Liver (tissue), 9 donors: Measurements from ENCODE around the gene LBH. TPM values are rescaled to one million over a fixed set of nuclear protein-coding genes. Genes with fewer than 3 reads are reported as not detected.

ENCODE experiments used
- DNase-seq: peaks from one replicate; pipeline ENCODE4 v3.0.0-alpha.2; 2017; ENCODE audit warnings: low spot score
- H3K27ac ChIP-seq, 2 donors: one replicate each; pipeline ENCODE4 v1.7.0; 2013; ENCODE audit warnings: inconsistent platforms in 2 of 2, low read length in 2 of 2, control low read depth in 1 of 2, low read depth in 1 of 2, mild to moderate bottlenecking in 1 of 2
- H3K27me3 ChIP-seq, 4 donors: one replicate each; pipeline versions ENCODE4 v1.6.1 to v1.7.0; 2013; ENCODE audit warnings: low read length in 3 of 4, inconsistent platforms in 1 of 4, mild to moderate bottlenecking in 1 of 4, moderate library complexity in 1 of 4; ENCODE audit not compliant: control insufficient read depth in 4 of 4, insufficient read depth in 4 of 4
- H3K36me3 ChIP-seq, 4 donors: one replicate each; pipeline versions ENCODE4 v1.6.1 to v1.7.0; 2013; ENCODE audit warnings: low read length in 3 of 4, mild to moderate bottlenecking in 3 of 4, low read depth in 1 of 4, moderate library complexity in 1 of 4; ENCODE audit not compliant: control insufficient read depth in 4 of 4, insufficient read depth in 3 of 4
- H3K4me1 ChIP-seq, 4 donors: one replicate each; pipeline versions ENCODE4 v1.6.1 to v1.7.0; 2013; ENCODE audit warnings: low read length in 3 of 4, mild to moderate bottlenecking in 3 of 4, moderate library complexity in 1 of 4; ENCODE audit not compliant: control insufficient read depth in 4 of 4, insufficient read depth in 4 of 4
- H3K4me3 ChIP-seq, 3 donors: one replicate each; pipeline versions ENCODE4 v1.6.1 to v1.7.0; 2013; ENCODE audit warnings: low read length in 3 of 3, control low read depth in 1 of 3, low read depth in 1 of 3, mild to moderate bottlenecking in 1 of 3
- H3K9ac ChIP-seq, 2 donors: one replicate each; pipeline ENCODE4 v1.7.0; 2013; ENCODE audit warnings: low read length in 2 of 2, mild to moderate bottlenecking in 2 of 2, moderate library complexity in 2 of 2, control low read depth in 1 of 2, low read depth in 1 of 2
- H3K9me3 ChIP-seq, 4 donors: one replicate each; pipeline versions ENCODE4 v1.6.1 to v1.7.0; 2013; ENCODE audit warnings: low read length in 3 of 4; ENCODE audit not compliant: control insufficient read depth in 4 of 4
- EGR1 ChIP-seq, 2 donors: IDR thresholded peaks; 2 replicates each; pipeline ENCODE4 v1.6.1; 2016 to 2018; ENCODE audit warnings: antibody characterized with exemption in 2 of 2, low read depth in 2 of 2
- GABPA ChIP-seq, 2 donors: IDR thresholded peaks in 1 of 2; conservative IDR thresholded peaks in 1 of 2; 2 replicates each; pipeline ENCODE4 v1.6.1; 2016; ENCODE audit warnings: antibody characterized with exemption in 2 of 2, mild to moderate bottlenecking in 1 of 2, moderate library complexity in 1 of 2
- HNF4A ChIP-seq, 2 donors: conservative IDR thresholded peaks; 2 replicates each; pipeline ENCODE4 v1.6.1; 2016; ENCODE audit warnings: antibody characterized with exemption in 2 of 2, mild to moderate bottlenecking in 2 of 2
- HNF4G ChIP-seq: IDR thresholded peaks from 2 replicates; pipeline ENCODE4 v1.6.1; 2016; ENCODE audit warnings: antibody characterized with exemption
- JUND ChIP-seq, 2 donors: IDR thresholded peaks; 2 replicates each; pipeline ENCODE4 v1.6.1; 2016; ENCODE audit warnings: antibody characterized with exemption in 2 of 2
- NR2F2 ChIP-seq: IDR thresholded peaks from 2 replicates; pipeline ENCODE4 v1.6.1; 2016; ENCODE audit warnings: antibody characterized with exemption
- RAD21 ChIP-seq, 2 donors: IDR thresholded peaks; 2 replicates each; pipeline ENCODE4 v1.6.1; 2016; ENCODE audit warnings: antibody characterized with exemption in 2 of 2, mild to moderate bottlenecking in 2 of 2
- RXRA ChIP-seq, 2 donors: IDR thresholded peaks; 2 replicates each; pipeline ENCODE4 v1.6.1; 2017 to 2018; ENCODE audit warnings: antibody characterized with exemption in 2 of 2, mild to moderate bottlenecking in 1 of 2
- SP1 ChIP-seq: IDR thresholded peaks from 2 replicates; pipeline ENCODE4 v1.6.1; 2018; ENCODE audit warnings: antibody characterized with exemption, mild to moderate bottlenecking
- TAF1 ChIP-seq: conservative IDR thresholded peaks from 2 replicates; pipeline ENCODE4 v1.6.1; 2016; ENCODE audit warnings: antibody characterized with exemption, mild to moderate bottlenecking
- YY1 ChIP-seq: IDR thresholded peaks from 2 replicates; pipeline ENCODE4 v1.6.1; 2016; ENCODE audit warnings: antibody characterized with exemption, mild to moderate bottlenecking
- WGBS: extraction: QIAGEN DNeasy Blood & Tissue Kit; methylation state at CpG from one replicate; pipeline ENCODE4 v1.1.7; 2013; 5-methylcytosine and 5-hydroxymethylcytosine counted together
- polyA plus RNA-seq, 2 donors: library from polyadenylated mRNA; stranded (reverse) in 1 of 2; unstranded in 1 of 2; fragments of 200-250 nt in 1 of 2; fragments of >200 nt in 1 of 2; fragmentation: Nextera tagmentation in 1 of 2; extraction: Ambion mirVana in 1 of 2; gene quantifications; one replicate each; pipeline versions ENCODE4 v1.2.1 to v1.2.3, GENCODE V29; 2013 to 2015
- total RNA-seq, 2 donors: library from RNA; depleted of rRNA; stranded (reverse); fragments of >200 nt; gene quantifications; one replicate each; pipeline ENCODE4 v1.2.3, GENCODE V29; 2014
- TF ChIP-seq, protein P1 (sequence below): fragments of 150-350 bp; IDR thresholded peaks from 2 replicates; pipeline ENCODE4 v1.5.1; 2017; ENCODE audit warnings: improper control_type of control experiment, low read depth, low read length; ENCODE audit not compliant: missing input control
- TF ChIP-seq, protein P2 (sequence below): IDR thresholded peaks from 2 replicates; pipeline ENCODE4 v1.6.1; 2016; ENCODE audit warnings: antibody characterized with exemption, mild to moderate bottlenecking
- TF ChIP-seq, protein P3 (sequence below): IDR thresholded peaks from 2 replicates; pipeline ENCODE4 v1.6.1; 2016; ENCODE audit warnings: antibody characterized with exemption
- TF ChIP-seq, protein P4 (sequence below): IDR thresholded peaks from 2 replicates; pipeline ENCODE4 v1.6.1; 2016; ENCODE audit warnings: antibody characterized with exemption
- donor health status: healthy.
- donor health status: healthy.
- donor health status: healthy.
- donor health status: healthy.
- donor health status: healthy.

Gene LBH
- total and polyA plus RNA-seq, 4 donors, result 4.1 to 50.8 (median 9.1) TPM

DNA sequence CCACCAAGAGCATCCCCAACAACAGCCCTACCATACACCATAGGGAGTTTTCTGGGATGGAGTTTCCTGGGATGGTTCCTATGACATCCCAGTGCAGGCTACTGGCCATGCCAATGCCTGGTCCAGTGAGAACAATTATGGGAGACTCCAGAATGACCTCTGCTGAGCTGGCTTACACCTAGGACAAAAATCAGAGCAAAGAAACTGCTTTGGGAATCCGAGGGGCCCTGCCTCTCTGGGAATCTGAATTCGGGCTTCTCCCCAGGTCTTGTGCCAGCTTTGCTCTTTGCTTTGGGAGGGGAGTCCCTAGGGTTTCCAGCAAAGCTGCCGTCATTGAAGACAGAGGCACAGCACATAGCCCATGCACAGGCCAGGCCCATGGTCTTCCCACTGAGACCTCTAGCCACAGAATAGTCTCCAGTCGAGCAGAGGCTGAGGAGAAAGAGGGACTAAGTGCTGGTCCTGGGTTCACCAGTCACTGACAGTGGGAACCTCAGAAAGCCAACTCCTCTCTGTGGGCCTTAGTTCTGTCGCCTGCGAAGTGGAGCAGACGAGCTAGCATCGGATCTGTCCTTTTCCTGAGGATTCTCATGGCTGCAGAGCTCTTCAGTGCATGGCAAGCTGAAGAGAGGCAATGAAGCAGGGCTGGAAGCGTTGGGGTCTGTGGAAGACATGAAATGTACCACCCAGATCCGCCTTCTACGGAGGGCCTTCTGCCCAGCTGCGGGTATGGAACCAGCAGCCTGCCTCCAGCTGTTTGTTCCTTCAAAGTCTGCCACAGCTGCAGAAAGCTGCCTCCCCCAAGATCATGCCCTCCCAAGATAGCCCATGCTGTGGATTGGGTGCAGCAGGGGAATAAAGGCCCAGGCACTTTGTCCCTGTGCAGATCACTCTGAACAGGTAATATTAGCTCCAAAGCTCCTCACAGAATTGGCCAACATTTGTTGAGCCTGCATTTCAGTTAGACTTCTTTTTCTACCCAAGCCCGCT, 11.2 kb upstream of the LBH start:
- DNase-seq, result no peak
- no peaks in the 10 kb centered on the region for H3K27me3 ChIP-seq
- no peak overlapping the region for H3K9ac ChIP-seq
- H3K27ac ChIP-seq, result no peak overlapping the region
- no peak for TF ChIP-seq GABPA (IDR thresholded peaks at IDR 0.05 in 1 of 2, conservative IDR thresholded peaks at IDR 0.05 in 1 of 2)
- TF ChIP-seq, protein P1, sequence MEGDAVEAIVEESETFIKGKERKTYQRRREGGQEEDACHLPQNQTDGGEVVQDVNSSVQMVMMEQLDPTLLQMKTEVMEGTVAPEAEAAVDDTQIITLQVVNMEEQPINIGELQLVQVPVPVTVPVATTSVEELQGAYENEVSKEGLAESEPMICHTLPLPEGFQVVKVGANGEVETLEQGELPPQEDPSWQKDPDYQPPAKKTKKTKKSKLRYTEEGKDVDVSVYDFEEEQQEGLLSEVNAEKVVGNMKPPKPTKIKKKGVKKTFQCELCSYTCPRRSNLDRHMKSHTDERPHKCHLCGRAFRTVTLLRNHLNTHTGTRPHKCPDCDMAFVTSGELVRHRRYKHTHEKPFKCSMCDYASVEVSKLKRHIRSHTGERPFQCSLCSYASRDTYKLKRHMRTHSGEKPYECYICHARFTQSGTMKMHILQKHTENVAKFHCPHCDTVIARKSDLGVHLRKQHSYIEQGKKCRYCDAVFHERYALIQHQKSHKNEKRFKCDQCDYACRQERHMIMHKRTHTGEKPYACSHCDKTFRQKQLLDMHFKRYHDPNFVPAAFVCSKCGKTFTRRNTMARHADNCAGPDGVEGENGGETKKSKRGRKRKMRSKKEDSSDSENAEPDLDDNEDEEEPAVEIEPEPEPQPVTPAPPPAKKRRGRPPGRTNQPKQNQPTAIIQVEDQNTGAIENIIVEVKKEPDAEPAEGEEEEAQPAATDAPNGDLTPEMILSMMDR, result no peak
- no peak for TF ChIP-seq HNF4A (conservative IDR thresholded peaks at IDR 0.05)
- TF ChIP-seq NR2F2, result no peak
- no peak for TF ChIP-seq YY1
- TF ChIP-seq, protein P2, sequence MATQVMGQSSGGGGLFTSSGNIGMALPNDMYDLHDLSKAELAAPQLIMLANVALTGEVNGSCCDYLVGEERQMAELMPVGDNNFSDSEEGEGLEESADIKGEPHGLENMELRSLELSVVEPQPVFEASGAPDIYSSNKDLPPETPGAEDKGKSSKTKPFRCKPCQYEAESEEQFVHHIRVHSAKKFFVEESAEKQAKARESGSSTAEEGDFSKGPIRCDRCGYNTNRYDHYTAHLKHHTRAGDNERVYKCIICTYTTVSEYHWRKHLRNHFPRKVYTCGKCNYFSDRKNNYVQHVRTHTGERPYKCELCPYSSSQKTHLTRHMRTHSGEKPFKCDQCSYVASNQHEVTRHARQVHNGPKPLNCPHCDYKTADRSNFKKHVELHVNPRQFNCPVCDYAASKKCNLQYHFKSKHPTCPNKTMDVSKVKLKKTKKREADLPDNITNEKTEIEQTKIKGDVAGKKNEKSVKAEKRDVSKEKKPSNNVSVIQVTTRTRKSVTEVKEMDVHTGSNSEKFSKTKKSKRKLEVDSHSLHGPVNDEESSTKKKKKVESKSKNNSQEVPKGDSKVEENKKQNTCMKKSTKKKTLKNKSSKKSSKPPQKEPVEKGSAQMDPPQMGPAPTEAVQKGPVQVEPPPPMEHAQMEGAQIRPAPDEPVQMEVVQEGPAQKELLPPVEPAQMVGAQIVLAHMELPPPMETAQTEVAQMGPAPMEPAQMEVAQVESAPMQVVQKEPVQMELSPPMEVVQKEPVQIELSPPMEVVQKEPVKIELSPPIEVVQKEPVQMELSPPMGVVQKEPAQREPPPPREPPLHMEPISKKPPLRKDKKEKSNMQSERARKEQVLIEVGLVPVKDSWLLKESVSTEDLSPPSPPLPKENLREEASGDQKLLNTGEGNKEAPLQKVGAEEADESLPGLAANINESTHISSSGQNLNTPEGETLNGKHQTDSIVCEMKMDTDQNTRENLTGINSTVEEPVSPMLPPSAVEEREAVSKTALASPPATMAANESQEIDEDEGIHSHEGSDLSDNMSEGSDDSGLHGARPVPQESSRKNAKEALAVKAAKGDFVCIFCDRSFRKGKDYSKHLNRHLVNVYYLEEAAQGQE, result no peak
- no peak for TF ChIP-seq JUND (IDR thresholded peaks at IDR 0.05)
- no peak for TF ChIP-seq TAF1
- no peak for TF ChIP-seq HNF4G
- no peak for TF ChIP-seq EGR1 (IDR thresholded peaks at IDR 0.05; ENCODE audit: low read depth in 2 of 2)
- TF ChIP-seq SP1, result no peak
- TF ChIP-seq, protein P3, sequence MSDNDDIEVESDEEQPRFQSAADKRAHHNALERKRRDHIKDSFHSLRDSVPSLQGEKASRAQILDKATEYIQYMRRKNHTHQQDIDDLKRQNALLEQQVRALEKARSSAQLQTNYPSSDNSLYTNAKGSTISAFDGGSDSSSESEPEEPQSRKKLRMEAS, result no peak
- TF ChIP-seq, protein P4, sequence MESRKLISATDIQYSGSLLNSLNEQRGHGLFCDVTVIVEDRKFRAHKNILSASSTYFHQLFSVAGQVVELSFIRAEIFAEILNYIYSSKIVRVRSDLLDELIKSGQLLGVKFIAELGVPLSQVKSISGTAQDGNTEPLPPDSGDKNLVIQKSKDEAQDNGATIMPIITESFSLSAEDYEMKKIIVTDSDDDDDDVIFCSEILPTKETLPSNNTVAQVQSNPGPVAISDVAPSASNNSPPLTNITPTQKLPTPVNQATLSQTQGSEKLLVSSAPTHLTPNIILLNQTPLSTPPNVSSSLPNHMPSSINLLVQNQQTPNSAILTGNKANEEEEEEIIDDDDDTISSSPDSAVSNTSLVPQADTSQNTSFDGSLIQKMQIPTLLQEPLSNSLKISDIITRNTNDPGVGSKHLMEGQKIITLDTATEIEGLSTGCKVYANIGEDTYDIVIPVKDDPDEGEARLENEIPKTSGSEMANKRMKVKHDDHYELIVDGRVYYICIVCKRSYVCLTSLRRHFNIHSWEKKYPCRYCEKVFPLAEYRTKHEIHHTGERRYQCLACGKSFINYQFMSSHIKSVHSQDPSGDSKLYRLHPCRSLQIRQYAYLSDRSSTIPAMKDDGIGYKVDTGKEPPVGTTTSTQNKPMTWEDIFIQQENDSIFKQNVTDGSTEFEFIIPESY, result no peak
- no peak for TF ChIP-seq RAD21 (IDR thresholded peaks at IDR 0.05)
- 93% methylated on average over 13 of the region's 13 CpGs for WGBS
- H3K36me3 ChIP-seq, result no peaks in the 10 kb centered on the region
- H3K9me3 ChIP-seq, result no peaks in the 10 kb centered on the region
- no peak overlapping the region for H3K4me3 ChIP-seq
- peaks cover 0 to 4% (median 0%) of the 10 kb centered on the region in 4 donors for H3K4me1 ChIP-seq

DNA sequence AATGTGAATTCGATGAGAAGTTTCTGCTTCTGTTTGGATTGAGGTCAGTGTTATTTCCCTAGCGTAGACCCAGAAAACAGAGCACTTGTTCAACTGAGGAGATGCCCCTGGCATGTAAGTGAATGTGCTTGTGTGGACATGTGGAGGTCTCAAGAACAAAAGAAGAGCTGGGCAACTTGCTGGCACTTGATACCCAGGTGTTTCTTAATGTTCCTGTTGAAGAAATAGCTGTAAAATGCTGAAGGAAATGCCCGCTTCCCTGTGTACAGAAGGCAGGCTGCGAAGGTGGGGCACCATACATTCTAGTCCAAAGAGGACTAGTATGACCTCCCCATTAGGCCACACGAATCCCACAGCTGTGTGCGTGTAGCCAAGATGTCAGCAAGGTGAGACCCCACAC, 9.8 kb upstream of the LBH start:
- Histone ChIP-seq H3K4me1 (peaks cover 0 to 4% (median 0%) of the 10 kb centered on the region in 4 donors), H3K27me3 (no peaks in the 10 kb centered on the region), H3K27ac (no peak overlapping the region), H3K36me3 (no peaks in the 10 kb centered on the region), H3K4me3 (no peak overlapping the region), H3K9ac (no peak overlapping the region), H3K9me3 (no peaks in the 10 kb centered on the region)
- no peak for TF ChIP-seq SP1
- TF ChIP-seq RXRA (IDR thresholded peaks at IDR 0.05), result no peak
- no peak for TF ChIP-seq YY1
- no peak for TF ChIP-seq HNF4G
- TF ChIP-seq NR2F2, result no peak
- TF ChIP-seq EGR1 (IDR thresholded peaks at IDR 0.05; ENCODE audit: low read depth in 2 of 2), result no peak
- WGBS, result 89% methylated on average over 6 of the region's 6 CpGs
- DNase-seq, result no peak
